NK-92 (cell line): Measurements from ENCODE around the gene RAD51C.
A peak's percentile ranks its signal among the peaks of the same experiment; 100 is the strongest.
"Not testable (repeated sequence)": the region's sequence is repeated elsewhere in the genome, so short reads cannot be mapped to it uniquely, and the experiment has no call there.

Experiments
- DNase-seq: peaks from one replicate; lab custom pipeline; 2025; ENCODE audit not compliant: unreplicated experiment; lab: John Stamatoyannopoulos, UW

The RAD51C gene

GRCh38 chr17:58680038-58680369, 12.4 kb upstream of the RAD51C start:
- no peak for DNase-seq

GRCh38 chr17:58684003-58684402, 8.4 kb upstream of the RAD51C start:
- no peak for DNase-seq

DNA sequence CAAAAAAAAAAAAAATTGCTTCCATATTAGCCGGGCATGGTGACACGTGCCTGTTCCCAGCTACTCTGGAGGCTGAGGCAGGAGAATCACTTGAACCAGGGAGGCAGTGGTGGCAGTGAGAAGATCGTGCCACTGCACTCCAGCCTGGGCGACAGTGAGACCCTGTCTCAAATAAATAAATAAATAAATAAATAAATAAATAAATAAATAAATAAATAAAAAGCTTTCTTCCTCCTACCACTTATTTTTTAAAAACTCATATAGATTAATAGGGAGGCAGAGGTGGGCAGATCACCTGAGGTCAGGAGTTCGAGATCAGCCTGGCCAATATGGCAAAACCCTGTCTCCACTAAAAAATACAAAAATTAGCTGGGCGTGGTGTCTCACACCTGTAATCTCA, 7.9 kb upstream of the RAD51C start:
- DNase-seq, result not testable (repeated sequence)

DNA sequence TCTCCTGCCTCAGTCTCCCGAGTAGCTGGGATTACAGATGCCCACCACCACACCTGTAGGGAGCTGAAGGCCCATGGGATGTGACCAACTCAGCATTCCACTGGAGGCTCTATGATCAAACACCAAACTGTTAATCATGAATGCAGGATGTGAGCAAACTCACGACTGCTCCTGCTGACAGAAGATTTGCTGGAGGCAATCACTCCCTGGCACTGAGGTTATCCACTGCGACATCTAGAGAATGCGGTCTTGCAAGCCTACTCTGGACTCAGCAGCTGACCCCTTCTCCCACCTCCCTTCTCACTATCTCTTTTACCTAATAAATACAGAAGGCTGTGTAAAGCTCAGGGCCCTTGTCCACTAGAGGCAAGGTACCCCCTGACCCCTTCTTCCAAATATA, 5.4 kb upstream of the RAD51C start:
- DNase-seq, result no peak

- no peak for DNase-seq
These were observed 3.9 kb upstream of the RAD51C start for GRCh38 chr17:58688521-58688920.

- DNase-seq, result not testable (repeated sequence)
These were observed 2.4 kb upstream of the RAD51C start for GRCh38 chr17:58690033-58690432.

- DNase-seq, result no peak
These were observed 632 bp upstream of the RAD51C start, which contains the start of gene TEX14 for GRCh38 chr17:58691701-58692238. Gene TEX14, minus strand, starts transcription at chr17:58692045. Its CDS starts 40,044 bp downstream, at chr17:58652001.

DNA sequence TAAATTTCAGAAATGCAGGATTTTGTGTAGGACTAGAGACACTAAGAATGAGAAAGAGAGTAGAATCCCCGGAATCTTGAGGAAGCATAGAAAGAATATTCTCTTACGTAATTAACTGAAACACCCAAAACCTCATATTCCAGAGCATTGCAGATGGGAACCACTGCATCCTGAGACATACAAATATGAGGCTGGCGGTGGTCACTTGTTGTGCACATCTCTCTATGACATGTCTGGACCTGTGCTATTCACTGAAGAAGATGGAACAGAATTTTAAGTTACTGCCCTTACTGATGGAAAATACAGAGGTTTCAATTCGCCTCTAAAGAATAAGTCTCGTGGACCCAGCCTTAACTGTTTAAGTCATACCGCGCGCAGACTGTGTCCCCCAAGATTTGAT, 806 bp downstream of the RAD51C start:
- no peak for DNase-seq

GRCh38 chr17:58693751-58694150, 1.3 kb downstream of the RAD51C start:
- no peak for DNase-seq

- DNase-seq, result no peak
These were observed 1.9 kb downstream of the RAD51C start for GRCh38 chr17:58694302-58694701.

GRCh38 chr17:58694826-58695225, 2.4 kb downstream of the RAD51C start:
- DNase-seq, result peak; percentile 100

DNA sequence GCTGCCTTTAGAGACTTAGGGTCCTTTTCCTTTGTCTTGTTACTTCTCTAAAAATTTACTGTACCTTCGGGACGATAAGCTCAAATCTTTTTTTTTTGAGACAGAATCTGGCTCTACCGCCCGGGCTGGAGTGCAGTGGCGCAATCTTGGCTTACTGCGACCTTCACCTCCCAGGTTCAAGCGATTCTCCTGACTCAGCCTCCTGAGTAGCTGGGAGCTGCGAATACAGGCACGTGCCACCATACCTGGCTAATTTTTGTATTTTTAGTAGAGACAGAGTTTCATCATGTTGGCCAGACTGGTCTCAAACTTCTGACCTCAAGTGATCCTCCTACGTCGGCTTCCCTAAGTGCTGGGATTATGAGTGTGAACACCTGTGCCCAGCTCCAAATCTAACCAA, 7.4 kb downstream of the RAD51C start:
- DNase-seq, result no peak

- DNase-seq, result no peak
These were observed 9.7 kb downstream of the RAD51C start for GRCh38 chr17:58702045-58702476.

- DNase-seq, result no peak
These were observed 10.3 kb downstream of the RAD51C start for GRCh38 chr17:58702708-58703107.

GRCh38 chr17:58703137-58703915, 10.9 kb downstream of the RAD51C start:
- no peak for DNase-seq

GRCh38 chr17:58703916-58704286, 11.5 kb downstream of the RAD51C start:
- no peak for DNase-seq

DNA sequence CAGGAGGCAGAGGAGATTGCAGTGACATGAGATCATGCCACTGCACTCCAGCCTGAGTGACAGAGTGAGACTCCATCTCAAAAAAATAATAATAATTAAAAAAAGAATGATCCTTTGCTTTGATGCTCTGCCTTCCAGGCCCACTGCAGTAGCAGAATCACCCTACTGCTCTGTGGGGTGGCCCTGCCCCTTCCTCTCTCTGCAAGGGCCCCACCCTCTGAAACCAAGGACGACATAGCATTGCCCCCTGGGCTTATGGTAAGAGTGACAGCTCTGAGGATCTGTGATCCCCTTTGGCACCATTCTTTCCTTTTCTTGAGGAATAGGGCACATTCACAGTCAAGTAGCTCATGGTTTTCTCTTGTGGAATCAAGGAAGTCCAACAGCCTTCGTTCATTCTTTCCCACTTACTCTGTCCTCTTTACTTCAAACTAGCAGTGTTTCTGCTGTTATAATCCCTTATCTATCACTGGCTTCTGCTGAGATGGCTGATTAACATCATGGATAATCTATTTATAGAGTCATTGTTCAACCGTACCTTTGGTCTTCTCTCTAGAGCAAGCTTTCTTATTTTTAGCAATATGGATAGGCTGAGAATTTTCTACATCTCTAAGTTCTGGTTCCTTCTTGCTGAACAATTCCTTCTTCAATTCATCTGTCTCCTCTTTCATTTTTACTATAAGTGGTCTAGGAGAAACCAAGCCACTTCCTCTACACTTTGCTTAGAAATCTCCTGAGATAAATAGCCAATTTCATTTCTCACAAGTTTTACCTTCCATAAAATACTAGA, 14.1 kb downstream of the RAD51C start:
- DNase-seq, result no peak

DNA sequence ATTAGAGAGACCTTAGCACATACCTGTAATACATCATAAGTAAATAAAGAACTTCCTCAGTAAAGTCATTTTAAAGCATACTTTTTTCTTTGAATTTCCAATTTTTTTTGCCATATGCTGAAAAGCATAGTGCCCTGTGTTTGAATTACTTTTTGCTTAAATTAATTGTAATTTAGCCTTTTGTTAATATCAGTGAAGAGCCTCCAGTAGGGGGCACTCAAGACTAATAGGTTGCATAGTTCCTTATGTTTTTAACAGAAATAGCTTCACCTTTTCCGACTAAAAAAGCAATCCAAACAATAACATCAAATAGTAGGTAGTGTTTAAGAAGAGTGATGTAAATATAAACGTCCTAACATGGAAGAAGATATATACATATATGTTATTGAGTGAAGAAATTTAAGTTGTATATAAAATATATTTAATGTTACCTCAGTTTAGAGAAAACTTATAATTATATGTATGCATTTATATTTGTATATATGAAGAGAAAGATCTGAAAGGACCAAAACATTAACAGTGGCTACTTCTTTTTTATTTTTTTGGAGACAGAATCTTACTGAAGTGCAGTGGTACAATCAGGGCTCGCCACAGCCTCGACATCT, 18.6 kb downstream of the RAD51C start:
- DNase-seq, result no peak

GRCh38 chr17:58722274-58722673, 29.9 kb downstream of the RAD51C start:
- no peak for DNase-seq

DNA sequence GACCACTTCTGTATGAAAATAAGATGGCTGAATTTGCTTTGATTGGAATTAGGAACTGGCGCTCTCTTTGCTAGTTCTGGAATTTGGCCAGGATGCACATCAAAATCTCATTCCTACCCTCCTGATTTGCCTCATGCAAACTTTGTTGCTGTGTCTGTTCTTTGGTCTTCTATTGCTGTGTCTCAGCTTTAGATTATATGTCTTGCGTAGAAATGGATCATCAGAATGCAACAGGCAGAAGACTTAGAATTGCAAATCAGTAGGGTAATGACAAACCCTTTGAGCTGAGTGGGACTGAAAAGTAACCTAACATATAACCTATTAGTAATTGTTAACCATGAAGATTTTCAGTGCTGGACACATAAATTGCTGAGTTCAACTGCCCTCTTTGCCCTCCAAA, 30.3 kb downstream of the RAD51C start:
- no peak for DNase-seq

- no peak for DNase-seq
These were observed 36.4 kb downstream of the RAD51C start for GRCh38 chr17:58728798-58729197.

GRCh38 chr17:58730937-58731336, 38.5 kb downstream of the RAD51C start:
- no peak for DNase-seq
